Endodermal cell (in vitro differentiated cells): Measurements from ENCODE around the gene MACROD2. TPM values are rescaled to one million over a fixed set of nuclear protein-coding genes. Genes with fewer than 3 reads are reported as not detected.

Experiments
- DNase-seq: peaks from one replicate; pipeline ENCODE4 v3.0.0-alpha.2; 2017
- H3K27ac ChIP-seq: 2 replicates; pipeline ENCODE4 v1.5.1; 2013; ENCODE audit warnings: mild to moderate bottlenecking, low read depth, low read length, moderate library complexity
- H3K27me3 ChIP-seq: 2 replicates; pipeline ENCODE4 v1.6.1; 2013; ENCODE audit warnings: mild to moderate bottlenecking, low read length, moderate library complexity; ENCODE audit not compliant: insufficient read depth, control insufficient read depth, poor library complexity, severe bottlenecking
- H3K36me3 ChIP-seq: 2 replicates; pipeline ENCODE4 v1.7.0; 2013; ENCODE audit warnings: mild to moderate bottlenecking, low read length, moderate library complexity; ENCODE audit not compliant: control insufficient read depth, insufficient read depth
- H3K4me1 ChIP-seq: one replicate; pipeline ENCODE4 v1.7.0; 2013; ENCODE audit warnings: low read length; ENCODE audit not compliant: control insufficient read depth, insufficient read depth
- H3K4me3 ChIP-seq: 2 replicates; pipeline ENCODE4 v1.5.1; 2013; ENCODE audit warnings: mild to moderate bottlenecking, low read length, moderate library complexity
- H3K9ac ChIP-seq: 2 replicates; pipeline ENCODE4 v1.6.1; 2013; ENCODE audit warnings: mild to moderate bottlenecking, low read length, moderate library complexity; ENCODE audit not compliant: poor library complexity, severe bottlenecking; ENCODE audit errors: extremely low read depth
- H3K9me3 ChIP-seq: 2 replicates; pipeline ENCODE4 v1.6.1; 2013; ENCODE audit warnings: mild to moderate bottlenecking, low read length, moderate library complexity; ENCODE audit not compliant: control insufficient read depth
- H3K27ac Mint-ChIP-seq: 2 replicates; pipeline ENCODE4 v1.8.0; 2020; ENCODE audit warnings: mixed read lengths
- H3K27me3 Mint-ChIP-seq: 2 replicates; pipeline ENCODE4 v1.8.0; 2021; ENCODE audit warnings: mild to moderate bottlenecking, mixed read lengths; ENCODE audit not compliant: insufficient read depth
- H3K36me3 Mint-ChIP-seq: 2 replicates; pipeline ENCODE4 v1.8.0; 2020; ENCODE audit warnings: low read depth, mixed read lengths
- H3K4me1 Mint-ChIP-seq: 2 replicates; pipeline ENCODE4 v1.8.0; 2020; ENCODE audit warnings: mixed read lengths
- H3K4me3 Mint-ChIP-seq: 2 replicates; pipeline ENCODE4 v1.8.0; 2020; ENCODE audit warnings: mild to moderate bottlenecking, moderate library complexity, mixed read lengths
- H3K9me3 Mint-ChIP-seq: 2 replicates; pipeline ENCODE4 v1.8.0; 2020; ENCODE audit warnings: mild to moderate bottlenecking, mixed read lengths
- CTCF ChIP-seq: fragments of 200-600 bp; sonication (generic); conservative IDR thresholded peaks from 2 replicates; pipeline ENCODE4 v1.5.0; 2021; ENCODE audit warnings: antibody characterized with exemption, mild to moderate bottlenecking
- WGBS, 2 experiments: methylation state at CpG; one replicate each; pipeline versions ENCODE4 v1.1.5 to v1.1.7; 2013; ENCODE audit warnings: missing lambda C conversion rate in 2 of 2, mixed read lengths in 1 of 2; ENCODE audit not compliant: insufficient coverage in 1 of 2, insufficient read length in 1 of 2; 5-methylcytosine and 5-hydroxymethylcytosine counted together
- total RNA-seq, 2 donors: library from RNA; stranded (reverse); fragmentation: NEBNext Ultra II Directional in 1 of 2; extraction: Animal tissue kit (Norgen Biotek cat#: 25700) in 1 of 2; gene quantifications; 2 replicates in 1 of 2; 3 replicates in 1 of 2; pipeline ENCODE4 v1.2.1, GENCODE V29; 2021

The MACROD2 gene
- total RNA-seq, 2 donors from 2014 or later, result 2.3 to 4.8 TPM

- Histone ChIP-seq H3K36me3 (no peaks in the 10 kb centered on the region), H3K4me1 (no peaks in the 10 kb centered on the region), H3K27me3 (no peaks in the 10 kb centered on the region), H3K9me3 (no peaks in the 10 kb centered on the region), H3K9ac (no peak overlapping the region), H3K27ac (no peak overlapping the region), H3K4me3 (no peak overlapping the region)
- TF ChIP-seq CTCF, result no peak
- Mint-ChIP-seq H3K27ac (no peak overlapping the region), H3K27me3 (no peaks in the 10 kb centered on the region), H3K9me3 (peaks cover 8% of the 10 kb centered on the region), H3K4me3 (no peak overlapping the region), H3K36me3 (no peaks in the 10 kb centered on the region), H3K4me1 (no peaks in the 10 kb centered on the region)
- no peak for DNase-seq
- WGBS, 2 experiments, result 93 to 100% methylated on average over 1 to 2 of the region's 2 CpGs
Measured at GRCh38 chr20:15419856-15420255, 1424.5 kb downstream of the MACROD2 start.

GRCh38 chr20:15422966-15423365 is 1427.7 kb downstream of the MACROD2 start:
- Mint-ChIP-seq H3K27me3 (no peaks in the 10 kb centered on the region), H3K4me3 (no peak overlapping the region), H3K4me1 (peaks cover 3% of the 10 kb centered on the region), H3K36me3 (no peaks in the 10 kb centered on the region), H3K9me3 (peaks cover 14% of the 10 kb centered on the region), H3K27ac (no peak overlapping the region)
- no peak overlapping the region for H3K9ac ChIP-seq
- no peaks in the 10 kb centered on the region for H3K36me3 ChIP-seq
- no peaks in the 10 kb centered on the region for H3K27me3 ChIP-seq
- no peak overlapping the region for H3K27ac ChIP-seq
- peaks cover 1% of the 10 kb centered on the region for H3K9me3 ChIP-seq
- DNase-seq, result no peak
- no peak for TF ChIP-seq CTCF
- no peak overlapping the region for H3K4me3 ChIP-seq
- WGBS, 2 experiments, result 90 to 100% methylated on average over 1 to 2 of the region's 2 CpGs
- H3K4me1 ChIP-seq, result no peaks in the 10 kb centered on the region

GRCh38 chr20:15439551-15439950 is 1444.2 kb downstream of the MACROD2 start:
- no peak overlapping the region for H3K9ac ChIP-seq
- Mint-ChIP-seq H3K27ac (no peak overlapping the region), H3K27me3 (no peaks in the 10 kb centered on the region), H3K9me3 (peaks cover 6% of the 10 kb centered on the region), H3K4me3 (no peak overlapping the region), H3K36me3 (no peaks in the 10 kb centered on the region), H3K4me1 (peaks cover 18% of the 10 kb centered on the region)
- 53 to 62% methylated on average over 3 of the region's 3 CpGs for WGBS, 2 experiments
- peaks cover 11% of the 10 kb centered on the region for H3K4me1 ChIP-seq
- H3K9me3 ChIP-seq, result no peaks in the 10 kb centered on the region
- DNase-seq, result no peak
- no peak overlapping the region for H3K27ac ChIP-seq
- no peaks in the 10 kb centered on the region for H3K27me3 ChIP-seq
- H3K36me3 ChIP-seq, result no peaks in the 10 kb centered on the region
- no peak for TF ChIP-seq CTCF
- H3K4me3 ChIP-seq, result no peak overlapping the region
